NCI-H2171 (cell line): ENCODE results near the gene COPG2.
A peak's percentile ranks its signal among the peaks of the same experiment; 100 is the strongest.

Experiments
- DNase-seq: peaks from one replicate; lab custom pipeline; 2025; lab: John Stamatoyannopoulos, UW

The COPG2 gene

DNA sequence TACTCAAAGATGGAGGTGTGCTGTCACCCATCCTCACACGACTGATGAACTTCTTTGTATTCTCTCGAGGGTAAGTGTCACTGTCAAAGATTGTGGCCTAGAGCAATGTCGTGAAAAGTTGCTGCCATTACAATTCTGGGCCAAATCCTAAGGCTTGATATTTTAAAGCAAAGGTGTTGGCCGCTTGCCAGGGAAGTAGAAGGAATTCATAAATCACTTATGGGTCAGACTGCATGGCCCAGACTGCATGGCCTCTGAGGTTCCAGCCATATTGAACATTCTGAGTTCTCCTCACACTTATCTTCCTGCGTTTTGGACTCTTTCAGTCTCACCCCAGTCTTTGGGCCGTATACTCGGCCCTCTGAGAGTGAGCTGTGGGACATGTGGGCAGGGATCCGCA, 168.1 kb downstream of the COPG2 start:
- DNase-seq = no peak

- DNase-seq = no peak
Observed at GRCh38 chr7:130494431-130494858, 174.1 kb downstream of the COPG2 start.

- no peak for DNase-seq
Observed at GRCh38 chr7:130493275-130493873, 175.2 kb downstream of the COPG2 start.

DNA sequence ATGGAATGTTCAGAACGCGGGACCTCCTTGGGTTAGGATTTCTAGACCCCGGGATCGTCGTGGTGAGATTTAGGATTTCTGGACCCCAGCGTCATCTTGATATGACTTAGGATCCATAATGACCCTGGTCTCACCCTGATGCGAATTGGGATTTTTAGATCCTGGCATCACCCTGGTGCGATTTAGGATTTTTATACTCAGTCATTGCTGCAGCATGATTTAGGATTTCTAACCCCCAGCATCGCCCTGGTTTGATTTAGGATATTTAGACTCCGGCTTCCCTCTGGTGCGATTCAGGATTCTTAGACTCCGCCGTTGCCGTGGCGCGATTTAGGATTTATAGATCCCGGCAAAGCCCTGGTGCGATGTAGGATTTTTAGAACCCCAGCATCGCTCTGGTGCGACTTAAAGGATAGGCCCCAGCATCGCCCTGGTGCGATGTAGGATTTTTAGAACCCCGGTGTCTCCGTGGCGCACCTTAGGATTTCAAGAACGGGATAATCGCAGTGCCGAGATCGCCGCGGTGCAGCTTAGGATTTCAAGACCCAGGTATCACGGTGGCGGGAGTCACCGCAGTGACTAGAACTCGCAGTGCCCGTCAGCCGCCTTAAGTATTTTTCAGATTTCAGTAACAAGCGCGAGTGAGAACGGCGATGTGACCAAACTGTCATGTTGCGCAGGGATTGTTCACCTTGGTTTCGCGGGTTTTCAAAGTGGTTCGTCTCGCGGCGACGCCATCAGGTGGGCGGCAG, 175.8 kb downstream of the COPG2 start:
- DNase-seq = no peak

GRCh38 chr7:130491841-130492522, 176.6 kb downstream of the COPG2 start, which contains the start of gene MEST:
Gene MEST, plus strand, starts transcription at chr7:130492085. Its CDS starts 229 bp downstream, at chr7:130492314.
- DNase-seq = peak; percentile 21

- DNase-seq = no peak
Observed at GRCh38 chr7:130490888-130491804, 177.4 kb downstream of the COPG2 start.

DNA sequence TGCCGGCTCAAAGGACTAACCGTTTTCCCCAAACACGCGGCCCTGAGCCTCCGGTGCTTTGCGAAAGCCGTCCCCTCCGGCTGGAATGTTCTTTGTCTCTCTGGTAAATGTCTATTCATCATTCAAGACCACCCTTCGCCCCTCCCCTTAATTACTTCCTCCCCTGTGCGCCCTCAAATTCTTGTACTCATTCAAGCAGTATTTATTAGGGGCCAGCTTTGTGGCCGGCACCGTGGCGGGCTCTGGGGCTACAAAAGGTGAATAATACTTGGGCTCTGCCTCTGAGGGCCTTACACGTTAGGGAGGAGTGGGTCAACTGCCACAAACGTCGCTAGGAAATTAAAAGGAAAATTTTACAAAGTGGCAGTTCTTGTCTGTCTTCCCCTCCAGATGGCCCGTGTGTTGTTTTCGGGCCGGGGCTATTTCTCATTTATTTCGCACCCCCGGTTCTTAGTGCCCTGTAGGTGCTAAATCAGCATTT, 178.2 kb downstream of the COPG2 start:
- no peak for DNase-seq

DNA sequence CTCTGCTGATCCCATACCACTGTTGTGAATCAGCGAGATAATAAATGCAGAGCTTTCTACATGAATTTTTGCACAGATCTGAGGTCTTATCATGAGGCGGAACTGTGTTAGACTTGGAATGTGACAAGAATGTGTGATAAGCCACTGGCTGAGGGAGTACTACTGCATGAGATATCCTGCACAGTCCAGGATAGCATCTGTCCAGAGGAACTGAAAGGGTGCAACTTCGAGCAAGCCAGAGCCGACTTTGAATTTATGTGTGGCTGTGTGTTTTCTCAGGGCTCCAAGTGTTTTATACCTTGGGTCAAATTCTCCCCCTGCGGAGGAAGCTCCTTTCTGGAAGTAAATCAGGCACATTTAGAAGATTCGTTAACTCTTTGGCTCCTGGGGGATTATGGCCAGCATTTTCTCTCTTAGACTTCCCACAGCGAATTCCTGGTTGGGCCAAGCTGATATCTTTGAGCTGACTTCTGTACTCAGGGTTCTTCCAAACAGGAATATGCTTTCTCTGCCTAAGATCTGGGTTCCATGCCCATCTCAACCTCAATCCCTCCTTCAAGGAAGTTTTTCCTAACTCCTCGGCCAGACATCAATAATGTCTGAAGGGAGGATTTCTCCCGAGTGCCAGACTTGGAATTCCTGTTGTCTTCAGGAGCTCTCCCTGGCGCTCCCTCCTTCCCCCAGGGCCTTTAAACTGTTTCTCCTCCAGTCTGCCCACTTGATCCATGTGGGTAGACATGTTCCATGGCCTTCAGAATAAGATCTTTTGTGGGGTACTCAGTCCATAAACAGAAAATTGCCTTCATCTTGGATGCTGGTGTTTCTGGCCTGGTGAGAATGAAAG, 179.2 kb downstream of the COPG2 start:
- DNase-seq = no peak

DNA sequence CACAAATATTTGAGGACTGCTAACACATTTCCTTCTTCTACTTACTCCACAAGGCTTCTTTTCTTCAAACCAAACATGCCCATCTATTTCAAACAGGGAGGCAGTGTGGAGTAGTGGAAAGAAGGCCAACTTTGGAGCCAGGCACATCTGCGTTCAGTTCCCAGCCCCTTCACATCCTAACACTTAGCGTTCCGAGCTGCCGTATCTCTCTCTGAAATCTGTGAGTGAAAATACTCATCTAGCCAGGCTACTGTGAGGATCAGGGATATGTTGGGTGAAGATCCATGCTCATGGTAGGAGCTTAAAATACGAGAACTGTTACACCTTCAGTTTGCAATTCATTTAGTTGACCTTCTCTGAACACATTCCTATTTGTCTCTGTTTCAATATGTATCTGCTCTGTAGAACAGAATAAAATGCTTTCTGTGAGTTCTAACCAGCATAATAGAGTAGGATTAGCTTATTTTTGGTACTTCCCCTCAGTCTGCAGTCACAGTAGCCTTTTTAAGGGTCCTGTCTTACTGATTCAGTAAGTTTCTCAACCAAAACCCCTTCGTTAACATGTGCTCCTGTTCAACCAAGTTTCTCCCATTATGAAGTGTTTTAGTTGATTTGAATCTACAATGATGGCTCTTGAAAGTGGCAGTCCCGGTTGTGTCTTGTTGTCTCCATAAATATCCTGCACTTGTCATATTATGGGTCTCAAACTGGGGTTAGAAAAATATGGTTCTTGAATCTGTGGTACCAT, 180.0 kb downstream of the COPG2 start:
- no peak for DNase-seq

GRCh38 chr7:130486954-130487436, 181.6 kb downstream of the COPG2 start:
- peak; percentile 34 for DNase-seq

- DNase-seq = peak; percentile 93
Observed at GRCh38 chr7:130486114-130486953, 182.2 kb downstream of the COPG2 start.

DNA sequence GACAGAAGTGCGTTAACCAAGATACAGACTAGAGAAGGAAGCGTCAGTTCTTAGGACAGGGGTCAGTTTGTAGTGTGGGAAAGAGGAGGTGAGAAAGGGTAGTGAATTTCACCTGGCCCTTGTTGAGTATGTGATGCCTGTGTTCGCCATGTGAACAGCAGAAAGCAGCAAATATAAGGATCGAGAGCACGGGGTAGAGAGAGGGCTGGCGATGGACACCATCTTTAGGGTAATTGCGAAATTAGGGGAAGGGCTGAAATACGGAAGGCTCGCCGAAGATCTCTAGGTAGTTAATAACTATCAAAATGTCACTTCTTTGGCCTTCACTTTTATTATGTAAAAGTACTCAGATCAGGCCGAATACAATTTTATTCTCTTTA, 182.8 kb downstream of the COPG2 start:
- no peak for DNase-seq

GRCh38 chr7:130483031-130483430, 185.5 kb downstream of the COPG2 start:
- DNase-seq = no peak

- no peak for DNase-seq
Observed at GRCh38 chr7:130481898-130482297, 186.7 kb downstream of the COPG2 start.

GRCh38 chr7:130479716-130480400, 188.7 kb downstream of the COPG2 start:
- no peak for DNase-seq

GRCh38 chr7:130478991-130479390, 189.6 kb downstream of the COPG2 start:
- DNase-seq = no peak

DNA sequence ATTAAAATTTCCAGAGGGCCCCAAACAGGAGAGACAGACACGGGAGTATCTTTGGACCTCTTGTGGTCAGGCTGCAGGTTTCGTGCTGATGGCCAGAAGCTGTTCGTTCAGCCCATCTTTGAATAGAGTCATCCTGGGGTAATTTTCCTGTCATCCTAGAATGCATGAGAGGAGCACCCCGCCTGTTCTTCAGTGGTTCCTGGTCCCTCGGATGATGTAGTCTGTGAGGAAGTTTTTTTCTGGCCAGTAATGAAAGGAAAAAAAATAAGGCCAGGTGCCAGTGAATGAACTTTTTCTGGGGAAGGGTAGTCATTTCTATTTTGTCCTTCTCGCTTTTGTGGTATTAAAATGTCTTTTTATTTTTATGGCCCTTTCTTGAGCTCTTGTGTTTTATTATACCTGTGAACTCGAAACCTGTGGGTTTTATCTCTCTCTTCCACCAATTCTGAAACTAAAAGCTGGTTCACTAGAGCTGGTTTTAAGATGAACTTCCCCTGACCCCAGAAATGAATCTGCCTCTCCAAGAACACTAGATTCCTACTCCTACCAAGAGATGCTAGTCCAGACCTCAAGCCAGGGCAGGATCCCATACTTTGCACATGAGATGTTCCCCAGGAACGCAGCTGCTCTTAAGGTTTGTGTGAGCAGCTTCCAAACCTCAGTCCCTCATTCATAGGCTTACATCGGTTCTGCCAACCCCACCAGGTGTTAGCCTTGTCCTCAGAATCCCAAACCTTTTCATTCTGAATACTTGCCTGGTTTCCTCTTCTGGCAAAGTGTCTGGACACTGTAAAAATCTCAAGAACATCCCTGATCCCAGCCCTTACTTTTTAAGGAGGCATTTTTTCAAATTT, 192.0 kb downstream of the COPG2 start:
- no peak for DNase-seq

- DNase-seq = no peak
Observed at GRCh38 chr7:130475776-130476175, 192.8 kb downstream of the COPG2 start.
